ENCODE data around the gene DCDC2B. TPM values are rescaled to one million over a fixed set of nuclear protein-coding genes. Genes with fewer than 3 reads are reported as not detected.
"Not testable (repeated sequence)": the region's sequence is repeated elsewhere in the genome, so short reads cannot be mapped to it uniquely, and the experiment has no call there.

DCDC2B gene
- total RNA-seq, 1 donor from 2014 or later = 3.2 TPM

DNA sequence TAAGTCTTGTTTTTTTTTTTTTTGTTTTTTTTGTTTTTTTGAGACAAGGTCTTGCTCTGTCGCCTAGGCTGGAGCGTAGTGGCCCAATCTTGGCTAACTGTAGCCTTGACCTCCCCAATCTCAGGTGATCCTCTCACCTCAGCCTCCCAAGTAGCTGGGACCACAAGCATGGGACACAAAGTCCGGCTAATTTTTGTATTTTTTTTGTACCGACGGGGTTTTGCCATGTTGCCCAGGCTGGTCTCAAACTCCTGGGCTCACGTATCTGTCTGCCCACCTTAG lies 48.3 kb downstream of the DCDC2B start:
- H3K27me3 ChIP-seq (ENCODE audit: low read depth) = no peaks in the 10 kb centered on the region
- ATAC-seq (no peak), DNase-seq (no peak)
- H3K36me3 ChIP-seq = no peaks in the 10 kb centered on the region
- intact Hi-C loops (cut with DNase I) = no loop called here
- no peaks in the 10 kb centered on the region for H3K9me3 ChIP-seq
- peaks cover 11% of the 10 kb centered on the region for H3K4me1 ChIP-seq
- no peak overlapping the region for H3K27ac ChIP-seq
- TF ChIP-seq, protein P1, sequence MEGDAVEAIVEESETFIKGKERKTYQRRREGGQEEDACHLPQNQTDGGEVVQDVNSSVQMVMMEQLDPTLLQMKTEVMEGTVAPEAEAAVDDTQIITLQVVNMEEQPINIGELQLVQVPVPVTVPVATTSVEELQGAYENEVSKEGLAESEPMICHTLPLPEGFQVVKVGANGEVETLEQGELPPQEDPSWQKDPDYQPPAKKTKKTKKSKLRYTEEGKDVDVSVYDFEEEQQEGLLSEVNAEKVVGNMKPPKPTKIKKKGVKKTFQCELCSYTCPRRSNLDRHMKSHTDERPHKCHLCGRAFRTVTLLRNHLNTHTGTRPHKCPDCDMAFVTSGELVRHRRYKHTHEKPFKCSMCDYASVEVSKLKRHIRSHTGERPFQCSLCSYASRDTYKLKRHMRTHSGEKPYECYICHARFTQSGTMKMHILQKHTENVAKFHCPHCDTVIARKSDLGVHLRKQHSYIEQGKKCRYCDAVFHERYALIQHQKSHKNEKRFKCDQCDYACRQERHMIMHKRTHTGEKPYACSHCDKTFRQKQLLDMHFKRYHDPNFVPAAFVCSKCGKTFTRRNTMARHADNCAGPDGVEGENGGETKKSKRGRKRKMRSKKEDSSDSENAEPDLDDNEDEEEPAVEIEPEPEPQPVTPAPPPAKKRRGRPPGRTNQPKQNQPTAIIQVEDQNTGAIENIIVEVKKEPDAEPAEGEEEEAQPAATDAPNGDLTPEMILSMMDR (IDR thresholded peaks at IDR 0.05) = no peak
- H3K4me3 ChIP-seq = no peak overlapping the region

DNA sequence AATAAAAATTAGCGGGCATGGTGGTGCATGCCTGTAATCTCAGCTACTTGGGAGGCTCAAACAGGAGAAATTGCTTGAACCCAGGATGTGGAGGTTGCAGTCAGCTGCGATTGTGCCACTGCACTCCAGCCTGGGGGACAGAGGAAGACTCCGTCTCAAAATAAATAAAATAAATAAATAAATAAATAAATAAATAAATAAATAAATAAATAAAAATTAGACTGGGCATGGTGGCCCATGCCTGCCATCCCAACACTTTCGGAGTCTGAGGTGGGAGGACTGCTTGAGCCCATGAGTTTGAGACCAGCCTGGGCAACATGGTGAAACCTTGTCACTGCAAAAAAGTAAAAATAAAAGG lies 54.3 kb downstream of the DCDC2B start:
- H3K27me3 ChIP-seq (ENCODE audit: low read depth); H3K9me3 ChIP-seq; DNase-seq; ATAC-seq; H3K36me3 ChIP-seq; intact Hi-C loops (cut with DNase I); H3K4me1 ChIP-seq; H3K4me3 ChIP-seq; H3K27ac ChIP-seq: not testable (repeated sequence)

DNA sequence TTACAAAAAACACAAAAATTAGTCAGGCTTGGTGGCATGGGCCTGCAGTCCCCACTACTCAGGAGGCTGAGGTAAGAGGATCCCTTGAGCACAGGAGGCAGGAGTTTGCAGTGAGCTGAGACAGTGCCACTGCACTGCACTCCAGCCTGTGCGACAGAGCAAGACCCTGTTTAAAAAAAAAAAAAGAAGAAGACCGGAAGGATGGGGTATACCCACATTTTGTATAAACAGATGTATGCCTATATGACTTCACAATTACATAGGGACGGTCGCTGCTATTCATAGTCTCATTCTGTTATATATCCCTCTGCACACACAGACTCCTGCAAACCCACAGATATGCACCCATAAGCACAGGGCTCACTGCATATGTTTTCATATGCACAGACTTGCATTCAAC lies 54.9 kb downstream of the DCDC2B start:
- ATAC-seq (no peak), DNase-seq (no peak)
- TF ChIP-seq, protein P1 (IDR thresholded peaks at IDR 0.05) = no peak
- Histone ChIP-seq H3K27me3 (ENCODE audit: low read depth) (no peaks in the 10 kb centered on the region), H3K9me3 (no peaks in the 10 kb centered on the region), H3K27ac (no peak overlapping the region), H3K36me3 (no peaks in the 10 kb centered on the region), H3K4me3 (no peak overlapping the region), H3K4me1 (peaks cover 4% of the 10 kb centered on the region)
- intact Hi-C loops (cut with DNase I) = no loop called here

Other genes with a start within 250 kb of the DCDC2B start
- gene KHDRBS1, start 195.2 kb upstream of the DCDC2B start, total RNA-seq = 79.5 TPM
- 15.3 TPM for gene TMEM39B, start 136.2 kb upstream of the DCDC2B start, total RNA-seq
- 57.1 TPM for gene KPNA6, start 101.0 kb upstream of the DCDC2B start, total RNA-seq
- gene TXLNA, start 29.4 kb upstream of the DCDC2B start, total RNA-seq = 45.1 TPM
- gene CCDC28B, start 8.5 kb upstream of the DCDC2B start, total RNA-seq = 3.3 TPM
- gene IQCC, start 3.4 kb upstream of the DCDC2B start, total RNA-seq = 2.0 TPM
- gene TMEM234, start 13.3 kb downstream of the DCDC2B start, total RNA-seq = 24.5 TPM
- gene EIF3I, start 13.3 kb downstream of the DCDC2B start, total RNA-seq = 99.4 TPM
- 21.9 TPM for gene FAM167B, start 38.1 kb downstream of the DCDC2B start, total RNA-seq
- gene LCK, start 42.2 kb downstream of the DCDC2B start, total RNA-seq = 7.5 TPM
- 68.9 TPM for gene HDAC1, start 83.0 kb downstream of the DCDC2B start, total RNA-seq
- 34.7 TPM for gene MARCKSL1, start 127.1 kb downstream of the DCDC2B start, total RNA-seq
- 9.7 TPM for gene FAM229A, start 153.4 kb downstream of the DCDC2B start, total RNA-seq
- gene TSSK3, start 153.4 kb downstream of the DCDC2B start, total RNA-seq = 2.1 TPM
- 63.2 TPM for gene BSDC1, start 185.4 kb downstream of the DCDC2B start, total RNA-seq

Data from lower lobe of right lung (tissue), 2 donors.